Activated CD4-positive, alpha-beta T cell treated with anti-CD3 and anti-CD28 coated beads, Interleukin-2, amount 10 ng/mL, durations not matched to agents 7 days and 5 days (primary cell): ENCODE data around the gene HOXC9. TPM values are rescaled to one million over a fixed set of nuclear protein-coding genes. Genes with fewer than 3 reads are reported as not detected.

ENCODE experiments used
- CTCF ChIA-PET: fragments of 350-600 bp; sonication (Branson Sonifier 250); formaldehyde crosslinking; loops from one replicate; lab custom pipeline; 2021; ENCODE audit warnings: antibody characterized with exemption; lab: Charles Lee
- POLR2A ChIA-PET: fragments of 350-600 bp; sonication (Branson Sonifier 250); formaldehyde crosslinking; loops from one replicate; lab custom pipeline; 2021; ENCODE audit warnings: antibody characterized with exemption; lab: Charles Lee
- DNase-seq: peaks from one replicate; pipeline ENCODE4 v3.0.0-alpha.2; 2020
- H3K27ac Mint-ChIP-seq: one replicate; pipeline ENCODE4 v1.8.0; 2021; ENCODE audit warnings: mild to moderate bottlenecking, moderate library complexity, mixed read lengths
- H3K27me3 Mint-ChIP-seq: one replicate; pipeline ENCODE4 v1.8.0; 2021; ENCODE audit warnings: mixed read lengths
- H3K36me3 Mint-ChIP-seq: one replicate; pipeline ENCODE4 v1.8.0; 2021; ENCODE audit warnings: low read depth, mixed read lengths
- H3K4me1 Mint-ChIP-seq: one replicate; pipeline ENCODE4 v1.8.0; 2021; ENCODE audit warnings: mixed read lengths
- H3K4me3 Mint-ChIP-seq: one replicate; pipeline ENCODE4 v1.8.0; 2021; ENCODE audit warnings: mild to moderate bottlenecking, moderate library complexity, mixed read lengths
- H3K9me3 Mint-ChIP-seq: one replicate; pipeline ENCODE4 v1.8.0; 2021; ENCODE audit warnings: mixed read lengths
- total RNA-seq, 2 experiments: library from RNA; stranded (reverse); gene quantifications; one replicate each; pipeline ENCODE4 v1.2.3, GENCODE V29; 2021

The HOXC9 gene
- total RNA-seq, 2 experiments from 2014 or later: not detected

DNA sequence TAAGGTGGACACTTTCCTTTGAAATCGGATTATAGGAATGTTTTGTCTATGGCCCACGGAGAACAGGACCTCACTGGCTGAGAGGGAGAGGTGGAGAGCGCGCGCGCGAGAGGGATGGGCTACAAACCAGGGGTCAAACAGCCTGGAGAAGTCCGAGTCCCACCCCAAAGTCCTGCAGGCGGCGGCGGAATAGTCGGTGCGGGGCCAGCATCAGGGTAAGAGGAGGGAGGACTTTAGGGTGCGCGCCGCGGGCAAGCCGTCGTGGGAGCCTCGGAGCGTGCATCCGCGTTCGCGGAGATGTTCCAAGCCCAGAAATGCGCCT lies 5.5 kb downstream of the HOXC9 start:
- Mint-ChIP-seq H3K36me3 (peaks cover 1% of the 10 kb centered on the region), H3K4me1 (peaks cover 24% of the 10 kb centered on the region), H3K9me3 (no peaks in the 10 kb centered on the region), H3K27me3 (peaks cover 96% of the 10 kb centered on the region), H3K27ac (no peak overlapping the region), H3K4me3 (no peak overlapping the region)
- no peak for DNase-seq
- ChIA-PET POLR2A (no interaction called here), CTCF (interaction anchor here (0.6 to 4.6 kb wide), 21 partner anchors 12 to 210 kb away, joined by 3 to 33 read pairs (median 4); partner anchors contain the start of genes HOXC10, HOXC5 and SMUG1)

DNA sequence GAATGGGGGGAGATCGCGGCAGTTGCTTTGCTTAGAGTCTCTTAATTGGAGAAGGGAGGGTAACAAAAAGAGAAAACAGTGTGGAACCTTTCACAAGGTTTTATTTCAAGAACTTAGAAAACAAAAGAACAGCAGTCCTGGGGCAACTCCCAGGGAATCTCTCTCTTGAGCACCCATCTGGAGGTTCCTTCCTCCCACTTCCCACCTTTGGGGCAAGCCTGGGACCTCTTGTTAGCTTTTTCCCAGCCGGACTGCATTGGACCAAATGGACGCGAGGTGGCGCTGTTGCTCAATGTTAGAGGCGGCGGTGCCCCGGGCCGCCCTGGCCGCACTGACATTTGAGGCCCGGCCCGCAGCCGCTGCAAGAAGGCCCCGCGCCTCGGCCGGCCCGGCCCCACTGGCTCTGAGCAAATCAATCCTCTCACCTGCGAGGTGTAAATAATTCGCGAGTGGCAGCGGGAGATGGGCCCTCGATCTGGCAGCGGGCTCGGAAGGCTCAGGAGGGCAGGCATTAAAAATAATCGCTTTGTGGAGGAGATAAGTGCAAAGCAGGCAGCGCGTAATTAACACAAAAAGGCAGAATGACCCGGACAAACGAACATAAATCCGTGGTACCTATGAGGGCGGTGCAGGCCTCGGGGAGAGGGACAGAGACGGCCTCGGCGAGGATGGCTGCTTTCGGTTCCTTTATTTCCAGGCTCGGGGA lies 6.0 kb downstream of the HOXC9 start:
- peak overlapping the region; percentile 67 for H3K4me3 Mint-ChIP-seq
- H3K36me3 Mint-ChIP-seq: peaks cover 1% of the 10 kb centered on the region
- ChIA-PET CTCF (interaction anchor here (0.6 to 4.6 kb wide), 24 partner anchors 8 to 209 kb away, joined by 3 to 33 read pairs (median 4); partner anchors contain the start of genes HOXC10, HOXC5 and SMUG1), POLR2A (no interaction called here)
- peaks cover 94% of the 10 kb centered on the region for H3K27me3 Mint-ChIP-seq
- peaks cover 24% of the 10 kb centered on the region for H3K4me1 Mint-ChIP-seq
- peak; percentile 84 for DNase-seq
- no peak overlapping the region for H3K27ac Mint-ChIP-seq
- no peaks in the 10 kb centered on the region for H3K9me3 Mint-ChIP-seq

DNA sequence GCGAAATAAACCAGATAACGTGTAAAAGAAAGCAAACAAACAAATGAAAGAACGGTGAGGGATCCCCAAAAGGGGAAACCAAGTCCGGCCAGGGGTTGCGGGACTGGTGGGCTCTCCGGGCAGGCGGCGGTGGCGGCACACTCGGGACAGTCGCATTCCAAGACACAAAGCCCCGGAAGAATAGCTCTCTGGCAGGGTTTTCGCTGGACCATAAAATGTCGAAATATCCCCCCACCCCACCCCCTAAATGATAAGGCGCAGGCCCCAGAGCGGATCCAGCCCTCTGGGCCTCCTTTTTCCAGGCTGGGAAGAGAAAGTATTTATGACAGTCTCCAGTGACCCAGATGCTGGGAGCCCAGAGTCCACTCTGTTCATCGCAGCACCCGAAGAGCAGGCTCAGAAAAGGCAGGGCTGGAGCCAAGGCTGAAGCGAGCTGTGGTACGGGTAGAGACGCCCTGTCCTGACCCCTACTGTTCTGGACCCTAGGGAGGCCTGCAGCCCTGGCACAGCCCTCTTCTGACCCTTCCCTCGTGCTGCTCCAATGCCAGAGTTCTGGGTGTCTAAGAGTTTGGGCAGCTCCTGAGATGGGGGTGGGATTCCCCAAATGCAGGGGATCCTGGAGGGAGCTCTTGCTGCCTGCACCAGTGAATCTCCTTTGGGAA lies 6.7 kb downstream of the HOXC9 start:
- ChIA-PET POLR2A (no interaction called here), CTCF (interaction anchor here (0.6 to 4.6 kb wide), 15 partner anchors 8 to 208 kb away, joined by 3 to 33 read pairs (median 5); partner anchors contain the start of genes HOXC5 and SMUG1)
- peaks cover 1% of the 10 kb centered on the region for H3K36me3 Mint-ChIP-seq
- peaks cover 26% of the 10 kb centered on the region for H3K4me1 Mint-ChIP-seq
- no peaks in the 10 kb centered on the region for H3K9me3 Mint-ChIP-seq
- H3K27me3 Mint-ChIP-seq: peaks cover 94% of the 10 kb centered on the region
- no peak for DNase-seq
- peak overlapping the region; percentile 67 for H3K4me3 Mint-ChIP-seq
- no peak overlapping the region for H3K27ac Mint-ChIP-seq

DNA sequence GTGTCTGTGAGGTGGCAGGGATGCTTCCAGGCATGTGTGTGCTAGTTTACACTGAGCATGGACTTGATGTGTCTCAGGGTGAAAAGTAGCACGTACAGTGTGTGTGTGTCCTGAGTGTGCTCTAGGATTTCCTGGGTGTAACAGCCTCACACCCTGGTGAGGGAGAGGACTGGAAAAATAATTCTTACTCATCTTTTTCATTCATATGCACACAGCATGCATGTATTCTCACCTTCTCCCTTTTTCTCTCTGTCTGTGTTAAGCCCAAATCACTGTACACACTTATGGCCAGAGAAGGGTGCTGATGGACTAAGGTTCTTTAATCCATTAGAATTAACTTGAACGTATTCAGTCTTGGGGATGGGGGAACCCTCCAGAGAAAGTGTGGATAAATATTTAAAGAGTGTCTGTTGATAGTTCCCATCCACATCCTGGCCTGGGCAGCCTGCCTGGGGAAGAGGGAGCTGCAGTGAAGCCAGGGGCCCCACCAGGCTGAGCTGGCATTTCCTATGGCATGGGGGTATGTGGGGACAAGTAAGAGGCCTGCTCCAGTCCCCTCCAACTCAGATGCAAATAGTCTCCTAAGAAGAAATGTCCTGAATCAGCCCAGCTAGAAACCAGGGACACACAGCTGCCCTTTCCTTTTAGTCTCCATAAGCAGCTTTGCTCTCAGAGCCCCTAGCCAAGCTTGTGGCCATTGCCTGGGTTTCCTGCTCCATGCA lies 7.7 kb downstream of the HOXC9 start:
- Mint-ChIP-seq H3K27ac (no peak overlapping the region), H3K9me3 (no peaks in the 10 kb centered on the region), H3K4me3 (no peak overlapping the region), H3K4me1 (peaks cover 23% of the 10 kb centered on the region), H3K36me3 (peaks cover 1% of the 10 kb centered on the region), H3K27me3 (peaks cover 94% of the 10 kb centered on the region)
- CTCF ChIA-PET: interaction anchor here (0.6 to 4.6 kb wide), 10 partner anchors 16 to 200 kb away, joined by 3 to 33 read pairs (median 7); partner anchors contain the start of genes HOXC10, HOXC5 and SMUG1
- POLR2A ChIA-PET: no interaction called here
- no peak for DNase-seq

DNA sequence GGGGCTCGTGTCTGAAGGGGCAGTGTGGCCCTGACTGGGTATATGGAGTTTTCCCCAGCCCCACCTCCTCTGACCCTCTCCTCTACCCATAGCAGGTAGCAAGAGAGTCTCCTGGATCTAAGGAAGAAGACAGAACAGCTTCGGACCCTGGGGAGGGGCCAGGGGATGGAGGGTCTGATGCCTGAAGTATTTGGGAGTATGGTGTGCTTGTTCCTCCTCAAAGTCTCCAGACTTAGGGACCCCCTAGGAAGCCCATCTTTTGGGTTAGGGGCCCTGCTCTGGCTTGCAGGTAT lies 8.2 kb downstream of the HOXC9 start:
- Mint-ChIP-seq H3K27ac (no peak overlapping the region), H3K4me3 (no peak overlapping the region), H3K9me3 (no peaks in the 10 kb centered on the region), H3K36me3 (peaks cover 1% of the 10 kb centered on the region), H3K27me3 (peaks cover 94% of the 10 kb centered on the region), H3K4me1 (peaks cover 22% of the 10 kb centered on the region)
- no peak for DNase-seq
- CTCF ChIA-PET: interaction anchor here (0.6 to 3.2 kb wide), 9 partner anchors 17 to 200 kb away, joined by 3 to 16 read pairs (median 4); partner anchors contain the start of genes HOXC10 and HOXC5
- POLR2A ChIA-PET: no interaction called here

DNA sequence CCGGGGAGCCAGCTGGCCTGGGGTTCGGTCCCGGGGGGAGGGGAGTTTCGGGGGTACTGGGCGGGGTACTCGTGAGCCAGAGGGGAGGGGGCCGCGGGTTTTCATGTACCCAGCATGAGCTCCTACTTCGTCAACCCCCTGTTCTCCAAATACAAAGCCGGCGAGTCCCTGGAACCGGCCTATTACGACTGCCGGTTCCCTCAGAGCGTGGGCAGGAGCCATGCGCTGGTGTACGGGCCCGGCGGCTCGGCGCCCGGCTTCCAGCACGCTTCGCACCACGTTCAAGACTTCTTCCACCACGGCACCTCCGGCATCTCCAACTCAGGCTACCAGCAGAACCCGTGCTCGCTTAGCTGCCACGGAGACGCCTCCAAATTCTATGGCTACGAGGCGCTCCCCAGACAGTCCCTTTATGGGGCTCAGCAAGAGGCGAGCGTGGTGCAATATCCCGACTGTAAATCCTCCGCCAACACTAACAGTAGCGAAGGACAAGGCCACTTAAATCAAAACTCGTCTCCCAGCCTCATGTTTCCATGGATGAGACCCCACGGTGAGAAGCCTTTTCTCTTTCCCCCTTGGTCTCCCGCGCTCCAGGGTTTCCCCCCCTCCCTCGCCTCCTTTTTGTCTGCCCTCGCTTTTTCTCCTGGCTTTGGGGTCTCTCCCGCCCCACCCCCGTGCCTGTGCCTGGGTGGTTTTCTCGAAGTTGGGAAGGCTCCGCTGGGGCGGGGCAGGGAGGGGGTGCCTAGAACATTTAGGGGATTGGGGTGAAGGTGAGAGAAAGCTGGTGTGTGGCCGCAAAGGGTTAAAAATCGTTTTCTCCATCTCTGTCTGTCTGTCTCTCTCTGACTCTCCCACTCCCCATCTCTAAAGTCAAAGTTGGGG lies 9.5 kb downstream of the HOXC9 start:
- Mint-ChIP-seq H3K27ac (peak overlapping the region; percentile 46), H3K9me3 (no peaks in the 10 kb centered on the region), H3K36me3 (no peaks in the 10 kb centered on the region), H3K27me3 (peaks cover 93% of the 10 kb centered on the region), H3K4me3 (no peak overlapping the region), H3K4me1 (peaks cover 22% of the 10 kb centered on the region)
- CTCF ChIA-PET: interaction anchor here (0.6 to 2.1 kb wide), 8 partner anchors 23 to 207 kb away, joined by 3 to 10 read pairs (median 4); partner anchors contain the start of gene HOXC5
- POLR2A ChIA-PET: no interaction called here
- no peak for DNase-seq

DNA sequence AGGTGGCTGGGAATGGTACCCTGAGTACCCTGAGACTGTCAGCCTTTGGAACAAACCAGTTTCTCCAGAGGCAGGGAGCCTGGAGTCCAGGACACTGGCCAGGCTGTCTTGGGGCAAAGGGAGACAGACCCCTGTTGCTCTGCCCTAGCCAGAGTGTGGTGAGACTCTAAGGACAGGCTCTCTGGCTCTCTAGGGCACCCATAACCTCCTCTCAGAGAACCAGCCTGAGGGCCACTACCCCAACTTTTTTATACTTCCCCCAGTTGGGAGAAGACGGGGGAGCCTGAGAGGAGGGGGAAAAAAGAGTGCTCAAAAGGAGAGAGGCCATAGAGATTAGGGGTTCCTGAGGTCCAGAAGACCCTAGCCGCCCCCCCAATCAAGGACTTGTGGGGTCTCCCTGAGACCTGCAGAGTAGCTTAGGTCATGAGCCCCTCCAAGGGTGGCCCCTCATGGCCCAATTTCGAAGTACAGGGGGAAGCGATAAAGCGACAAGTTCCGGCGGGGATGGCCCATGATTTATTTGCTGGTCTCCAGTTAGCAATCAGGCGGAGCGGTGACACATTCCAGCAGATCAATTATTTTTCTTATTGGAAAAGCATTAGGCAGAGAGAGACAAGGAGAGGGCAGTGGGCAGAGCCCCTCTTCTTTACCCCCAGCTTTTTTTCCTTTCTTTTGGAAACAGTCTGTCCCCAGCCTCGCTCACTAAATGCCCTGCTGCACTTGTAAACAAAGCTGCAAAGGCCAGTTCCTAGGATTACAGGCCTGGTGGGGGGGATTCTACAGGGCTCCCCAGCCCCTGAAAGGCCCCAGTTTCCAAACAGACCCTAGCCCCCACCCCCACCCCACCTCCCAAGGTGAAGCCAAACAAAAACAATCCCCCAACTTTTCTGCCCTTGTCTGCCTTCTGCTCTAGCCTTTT lies 10.4 kb downstream of the HOXC9 start:
- Mint-ChIP-seq H3K27me3 (peaks cover 94% of the 10 kb centered on the region), H3K36me3 (no peaks in the 10 kb centered on the region), H3K4me1 (peaks cover 29% of the 10 kb centered on the region), H3K9me3 (no peaks in the 10 kb centered on the region), H3K27ac (no peak overlapping the region), H3K4me3 (no peak overlapping the region)
- CTCF ChIA-PET: interaction anchor here (0.7 to 1.7 kb wide), 4 partner anchors 22 to 447 kb away, joined by 3 to 5 read pairs (median 4); partner anchors contain the start of gene HOXC5
- no peak for DNase-seq
- POLR2A ChIA-PET: no interaction called here

DNA sequence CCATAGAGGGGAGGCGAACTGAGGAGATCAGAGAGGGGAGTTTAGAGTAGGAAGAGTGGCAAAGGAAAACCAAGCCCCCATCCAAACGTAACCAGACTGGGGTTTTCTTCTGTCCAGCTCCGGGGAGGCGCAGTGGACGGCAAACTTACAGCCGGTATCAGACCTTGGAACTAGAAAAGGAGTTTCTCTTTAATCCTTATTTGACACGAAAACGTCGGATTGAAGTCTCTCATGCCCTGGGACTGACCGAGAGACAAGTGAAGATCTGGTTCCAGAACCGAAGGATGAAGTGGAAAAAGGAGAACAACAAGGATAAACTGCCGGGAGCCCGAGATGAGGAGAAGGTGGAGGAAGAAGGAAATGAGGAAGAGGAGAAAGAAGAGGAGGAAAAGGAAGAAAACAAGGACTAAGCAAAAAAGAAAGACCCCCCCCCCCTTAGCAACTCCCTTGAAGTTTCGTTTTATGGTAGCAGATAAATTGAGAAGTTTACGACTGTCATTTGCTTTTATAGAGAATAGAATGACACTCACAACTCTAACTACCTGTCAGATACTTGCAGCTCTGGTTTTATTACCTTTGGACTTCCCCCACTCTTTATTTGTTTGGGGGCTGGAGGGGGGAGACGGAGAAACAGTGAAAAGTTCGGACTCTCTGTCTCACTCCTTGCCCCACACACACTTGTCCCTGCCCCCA lies 11.2 kb downstream of the HOXC9 start:
- Mint-ChIP-seq H3K4me3 (no peak overlapping the region), H3K4me1 (peaks cover 22% of the 10 kb centered on the region), H3K36me3 (no peaks in the 10 kb centered on the region), H3K27me3 (peaks cover 94% of the 10 kb centered on the region), H3K27ac (peak overlapping the region; percentile 21), H3K9me3 (no peaks in the 10 kb centered on the region)
- no peak for DNase-seq
- POLR2A ChIA-PET: no interaction called here
- CTCF ChIA-PET: interaction anchor here (0.5 to 1.2 kb wide), 3 partner anchors 21 to 446 kb away, joined by 3 to 5 read pairs (median 4); partner anchors contain the start of gene HOXC5

DNA sequence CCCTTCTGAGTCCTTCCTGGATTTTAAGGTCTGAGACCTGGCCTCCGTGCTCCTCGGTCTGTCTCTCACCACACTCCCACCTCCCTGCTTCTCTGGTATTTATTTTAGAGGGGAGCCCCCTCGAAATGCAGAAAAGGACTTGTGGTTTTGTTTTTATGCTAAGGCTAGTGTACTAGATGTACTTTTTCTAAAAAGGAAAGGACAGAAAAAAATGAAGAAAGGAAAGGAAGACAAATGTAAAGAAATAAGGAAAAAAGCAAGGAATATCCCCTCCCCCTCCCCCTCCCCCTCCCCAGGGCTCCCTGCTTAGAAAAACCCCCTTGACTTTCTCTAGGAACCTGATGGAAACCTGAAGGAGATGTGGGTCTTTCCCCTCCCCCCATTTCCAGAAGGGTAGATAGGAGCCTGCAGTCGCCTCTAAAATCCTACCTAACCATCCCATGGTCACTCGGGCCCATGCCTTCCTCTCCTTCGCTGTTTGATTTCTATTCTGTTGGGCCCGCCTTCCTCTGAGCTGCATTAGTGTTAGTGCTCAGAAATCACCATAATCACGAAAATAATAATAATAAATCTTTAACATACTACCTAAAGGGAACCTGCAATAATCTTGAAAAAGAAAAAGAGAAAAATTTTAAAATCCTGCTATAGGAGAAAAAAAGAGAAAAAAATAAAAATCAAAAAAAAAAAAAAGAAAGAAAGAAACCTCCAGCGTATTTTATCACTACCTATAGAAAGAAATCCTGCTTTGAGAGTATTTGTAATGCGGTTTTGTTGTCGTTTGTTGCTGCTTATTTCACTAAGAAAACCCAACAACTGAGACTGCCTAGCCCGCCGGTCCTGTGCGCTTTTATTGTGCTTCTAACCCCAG lies 11.9 kb downstream of the HOXC9 start:
- H3K4me3 Mint-ChIP-seq: no peak overlapping the region
- H3K27ac Mint-ChIP-seq: no peak overlapping the region
- peaks cover 92% of the 10 kb centered on the region for H3K27me3 Mint-ChIP-seq
- no peaks in the 10 kb centered on the region for H3K9me3 Mint-ChIP-seq
- peaks cover 16% of the 10 kb centered on the region for H3K4me1 Mint-ChIP-seq
- ChIA-PET CTCF (interaction anchor here (0.5 to 1.2 kb wide), 4 partner anchors 20 to 481 kb away, joined by 3 to 5 read pairs (median 4); partner anchors contain the start of gene HOXC5), POLR2A (no interaction called here)
- no peak for DNase-seq
- H3K36me3 Mint-ChIP-seq: no peaks in the 10 kb centered on the region
